Right atrium auricular region (tissue), 2 donors: ENCODE measurements around the gene CXCL12. TPM values are rescaled to one million over a fixed set of nuclear protein-coding genes. Genes with fewer than 3 reads are reported as not detected.

Experiments
- DNase-seq: peaks from one replicate; pipeline ENCODE4 v3.0.0-alpha.2; 2019; ENCODE audit warnings: low spot score
- H3K27ac ChIP-seq, 2 donors: fragments of 200-600 bp; sonication (generic); 1 replicate in 1 of 2; 2 replicates in 1 of 2; pipeline ENCODE4 v1.5.1; 2016 to 2019
- H3K27me3 ChIP-seq, 2 donors: fragments of 200-600 bp; sonication (generic); one replicate each; pipeline versions ENCODE4 v1.5.1 to v1.6.0; 2017 to 2019
- H3K36me3 ChIP-seq: fragments of 200-600 bp; sonication (generic); one replicate; pipeline ENCODE4 v1.5.1; 2016
- H3K4me1 ChIP-seq, 2 donors: fragments of 200-600 bp; sonication (generic); one replicate each; pipeline versions ENCODE4 v1.5.1 to v1.6.0; 2017 to 2019
- H3K4me3 ChIP-seq, 2 donors: fragments of 200-600 bp; sonication (generic); 1 replicate in 1 of 2; 2 replicates in 1 of 2; pipeline ENCODE4 v1.5.1; 2017 to 2019; ENCODE audit warnings: mild to moderate bottlenecking in 1 of 2, moderate library complexity in 1 of 2
- H3K9me3 ChIP-seq, 2 donors: fragments of 200-600 bp; sonication (generic); one replicate each; pipeline ENCODE4 v1.5.1; 2019
- total RNA-seq, 2 donors: library from RNA; depleted of rRNA; stranded (reverse); fragments of >200 nt; gene quantifications; one replicate each; pipeline ENCODE4 v1.1.0, GENCODE V29; 2016
- TF ChIP-seq, protein P1 (sequence below), 2 donors: fragments of 200-600 bp; sonication (generic); IDR thresholded peaks; one replicate each; pipeline ENCODE4 v1.5.1; 2019; ENCODE audit warnings: antibody characterized with exemption in 2 of 2

Gene CXCL12
- total RNA-seq, 2 donors from 2014 or later = 53.8 to 64.0 TPM

DNA sequence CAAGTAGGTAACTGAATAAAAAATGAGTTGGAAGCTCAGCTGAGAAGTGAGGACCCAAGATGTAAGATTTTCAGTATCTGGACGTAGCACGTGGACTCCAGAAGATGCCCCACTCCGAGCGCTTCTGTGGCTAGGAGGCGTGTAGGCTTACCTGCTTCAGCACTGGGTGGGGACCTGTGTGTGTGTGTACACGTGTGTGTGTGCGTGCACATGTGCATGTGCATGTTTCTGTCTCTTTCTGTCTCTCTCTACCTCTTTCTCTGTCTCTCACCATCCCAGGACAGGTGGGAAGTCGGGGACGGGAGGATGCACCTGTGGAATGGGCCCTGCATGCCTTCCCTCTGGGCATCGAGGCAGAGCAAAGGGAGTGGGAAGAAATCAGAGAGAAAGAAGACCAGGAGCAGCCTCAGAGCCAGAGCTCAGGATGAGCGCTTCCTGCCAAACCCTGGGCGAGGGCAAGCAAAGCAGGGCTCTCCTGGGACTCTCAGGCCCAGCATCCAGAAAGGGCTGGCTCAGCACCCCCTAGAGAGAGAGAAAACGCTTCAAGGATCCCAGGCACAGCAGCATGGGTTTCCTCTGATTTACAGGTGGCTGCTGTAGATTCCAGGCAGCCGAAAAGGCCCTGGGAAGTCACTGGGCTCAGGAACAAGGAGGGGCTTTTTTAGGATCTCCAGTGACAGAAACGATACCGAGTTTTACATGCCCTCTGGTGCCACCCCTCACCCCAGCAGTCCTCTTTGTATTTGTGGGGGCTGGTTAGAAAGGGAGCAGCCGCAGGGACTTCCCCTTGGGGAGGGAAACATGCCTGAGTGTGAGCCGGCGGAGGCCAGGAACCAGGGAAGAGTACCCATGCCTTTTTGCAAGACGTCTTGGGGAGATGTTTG is 28.5 kb downstream of the CXCL12 start:
- TF ChIP-seq, protein P1, sequence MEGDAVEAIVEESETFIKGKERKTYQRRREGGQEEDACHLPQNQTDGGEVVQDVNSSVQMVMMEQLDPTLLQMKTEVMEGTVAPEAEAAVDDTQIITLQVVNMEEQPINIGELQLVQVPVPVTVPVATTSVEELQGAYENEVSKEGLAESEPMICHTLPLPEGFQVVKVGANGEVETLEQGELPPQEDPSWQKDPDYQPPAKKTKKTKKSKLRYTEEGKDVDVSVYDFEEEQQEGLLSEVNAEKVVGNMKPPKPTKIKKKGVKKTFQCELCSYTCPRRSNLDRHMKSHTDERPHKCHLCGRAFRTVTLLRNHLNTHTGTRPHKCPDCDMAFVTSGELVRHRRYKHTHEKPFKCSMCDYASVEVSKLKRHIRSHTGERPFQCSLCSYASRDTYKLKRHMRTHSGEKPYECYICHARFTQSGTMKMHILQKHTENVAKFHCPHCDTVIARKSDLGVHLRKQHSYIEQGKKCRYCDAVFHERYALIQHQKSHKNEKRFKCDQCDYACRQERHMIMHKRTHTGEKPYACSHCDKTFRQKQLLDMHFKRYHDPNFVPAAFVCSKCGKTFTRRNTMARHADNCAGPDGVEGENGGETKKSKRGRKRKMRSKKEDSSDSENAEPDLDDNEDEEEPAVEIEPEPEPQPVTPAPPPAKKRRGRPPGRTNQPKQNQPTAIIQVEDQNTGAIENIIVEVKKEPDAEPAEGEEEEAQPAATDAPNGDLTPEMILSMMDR (IDR thresholded peaks at IDR 0.05) = no peak
- no peak overlapping the region for H3K27ac ChIP-seq
- no peak for DNase-seq
- H3K4me1 ChIP-seq = peaks cover 0 to 12% of the 10 kb centered on the region in 2 donors
- H3K27me3 ChIP-seq = no peaks in the 10 kb centered on the region
- H3K9me3 ChIP-seq = no peaks in the 10 kb centered on the region
- H3K4me3 ChIP-seq = no peak overlapping the region
- H3K36me3 ChIP-seq = no peaks in the 10 kb centered on the region

DNA sequence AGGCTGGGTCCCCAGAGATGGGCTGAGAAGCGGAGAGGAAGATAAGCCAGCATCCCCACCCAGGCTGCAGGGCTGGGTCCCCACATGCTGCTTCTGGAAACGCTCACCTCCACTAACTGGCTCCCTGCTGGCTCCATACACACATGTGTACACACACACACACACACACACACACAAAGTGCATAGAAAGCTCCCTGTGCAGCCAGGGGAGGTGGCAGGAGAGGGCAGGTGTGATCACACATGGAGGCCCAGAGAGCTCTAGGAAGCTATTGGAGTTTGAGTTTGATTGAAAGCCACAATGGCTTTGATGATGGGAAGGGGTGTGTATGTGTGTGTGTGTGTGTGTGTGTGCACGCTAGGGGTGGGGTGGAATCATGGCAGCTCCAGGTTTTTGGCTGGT is 29.3 kb downstream of the CXCL12 start:
- H3K4me3 ChIP-seq = no peak overlapping the region
- H3K36me3 ChIP-seq = no peaks in the 10 kb centered on the region
- peaks cover 0 to 12% of the 10 kb centered on the region in 2 donors for H3K4me1 ChIP-seq
- H3K9me3 ChIP-seq = no peaks in the 10 kb centered on the region
- H3K27me3 ChIP-seq = no peaks in the 10 kb centered on the region
- H3K27ac ChIP-seq = no peak overlapping the region
- DNase-seq = no peak
- TF ChIP-seq, protein P1 (IDR thresholded peaks at IDR 0.05) = no peak

DNA sequence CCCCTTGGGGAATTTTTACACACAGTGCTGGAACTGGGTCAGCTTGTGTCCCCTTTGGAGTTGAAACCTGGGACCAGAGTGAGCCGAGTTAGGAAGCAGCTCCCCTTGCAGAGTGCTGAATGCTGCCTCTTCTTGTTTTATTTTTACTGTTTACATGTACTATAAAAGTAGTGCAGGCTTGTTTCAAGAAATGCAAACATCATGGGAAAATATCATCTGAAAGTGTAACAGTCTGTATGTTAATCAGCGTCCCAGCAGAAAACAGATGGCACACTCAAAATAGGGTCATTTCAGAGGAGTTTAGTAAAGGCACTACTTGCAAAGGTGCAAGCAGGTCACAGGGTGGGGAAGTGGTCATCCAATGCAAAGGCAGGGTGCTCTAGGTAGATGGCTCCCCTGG is 30.1 kb downstream of the CXCL12 start:
- Histone ChIP-seq H3K36me3 (no peaks in the 10 kb centered on the region), H3K27ac (no peak overlapping the region), H3K4me3 (no peak overlapping the region), H3K4me1 (peaks cover 0 to 12% of the 10 kb centered on the region in 2 donors), H3K27me3 (no peaks in the 10 kb centered on the region), H3K9me3 (no peaks in the 10 kb centered on the region)
- TF ChIP-seq, protein P1 (IDR thresholded peaks at IDR 0.05) = no peak
- no peak for DNase-seq

DNA sequence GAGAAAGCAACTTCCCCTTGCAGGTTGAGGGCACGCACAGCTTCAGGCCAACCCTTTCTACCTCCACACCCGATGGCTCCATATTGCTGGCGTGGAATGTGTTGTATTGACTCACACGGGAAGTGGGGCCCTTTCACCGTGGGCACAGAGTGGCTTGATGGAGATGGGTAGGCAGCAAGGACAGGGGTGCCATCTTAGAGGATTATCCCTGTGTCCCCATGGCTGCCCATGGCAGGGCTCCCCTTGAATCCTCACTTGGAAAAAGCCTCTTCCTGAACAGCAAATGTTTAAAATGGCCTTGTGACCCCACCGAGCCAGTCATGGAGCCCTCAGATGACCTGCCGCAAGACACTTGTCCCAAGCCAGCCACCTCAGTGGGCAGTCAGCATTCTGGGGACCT is 31.2 kb downstream of the CXCL12 start:
- TF ChIP-seq, protein P1 (IDR thresholded peaks at IDR 0.05) = no peak

DNA sequence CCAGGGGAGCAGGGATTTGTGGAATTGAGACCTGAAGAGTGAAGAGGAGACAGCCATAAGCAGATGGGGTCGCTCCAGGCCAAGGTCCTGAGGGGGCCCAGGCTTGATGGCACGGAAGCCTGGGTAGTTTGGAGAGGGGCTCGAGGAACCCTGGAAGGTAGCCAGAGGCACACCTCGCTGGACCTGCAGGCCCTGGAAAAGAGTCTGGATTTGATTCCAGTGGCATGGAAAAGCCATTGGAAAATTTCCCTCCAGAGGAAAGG is 31.8 kb downstream of the CXCL12 start:
- TF ChIP-seq, protein P1 (IDR thresholded peaks at IDR 0.05) = no peak
- DNase-seq = no peak
- Histone ChIP-seq H3K36me3 (no peaks in the 10 kb centered on the region), H3K27me3 (no peaks in the 10 kb centered on the region), H3K9me3 (no peaks in the 10 kb centered on the region), H3K4me1 (peaks cover 0 to 12% of the 10 kb centered on the region in 2 donors), H3K4me3 (no peak overlapping the region), H3K27ac (no peak overlapping the region)

More for the DNA sequence above, 31.2 kb downstream of the CXCL12 start:
- peaks cover 0 to 12% of the 10 kb centered on the region in 2 donors for H3K4me1 ChIP-seq
- H3K27me3 ChIP-seq = no peaks in the 10 kb centered on the region
- H3K4me3 ChIP-seq = no peak overlapping the region
- no peak for DNase-seq
- no peak overlapping the region for H3K27ac ChIP-seq
- H3K36me3 ChIP-seq = no peaks in the 10 kb centered on the region
- no peaks in the 10 kb centered on the region for H3K9me3 ChIP-seq
